ENCODE results near the gene TNC. TPM values are rescaled to one million over a fixed set of nuclear protein-coding genes. Genes with fewer than 3 reads are reported as not detected.

TNC gene
- total RNA-seq, 1 donor from 2014 or later, result not detected

DNA sequence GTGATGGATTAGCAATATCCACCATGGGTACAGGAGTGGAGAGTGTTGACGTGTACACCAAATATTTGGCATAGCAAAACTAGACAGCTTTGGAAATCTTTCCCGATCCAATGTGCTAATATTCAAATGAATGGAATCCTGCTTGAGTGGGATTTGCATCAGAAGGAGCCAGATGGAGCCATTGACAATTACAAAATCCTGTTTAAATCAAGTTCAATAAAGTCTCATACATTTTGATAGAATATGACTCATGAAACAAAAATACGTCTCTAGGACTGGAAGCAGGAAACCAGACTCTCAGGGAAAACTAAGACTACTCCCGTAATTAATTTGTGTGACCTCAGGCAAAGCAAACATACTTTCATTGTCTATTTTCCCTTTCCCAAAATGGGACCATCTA lies 13.0 kb downstream of the TNC start:
- intact Hi-C loops (cut with micrococcal nuclease), result no loop called here

DNA sequence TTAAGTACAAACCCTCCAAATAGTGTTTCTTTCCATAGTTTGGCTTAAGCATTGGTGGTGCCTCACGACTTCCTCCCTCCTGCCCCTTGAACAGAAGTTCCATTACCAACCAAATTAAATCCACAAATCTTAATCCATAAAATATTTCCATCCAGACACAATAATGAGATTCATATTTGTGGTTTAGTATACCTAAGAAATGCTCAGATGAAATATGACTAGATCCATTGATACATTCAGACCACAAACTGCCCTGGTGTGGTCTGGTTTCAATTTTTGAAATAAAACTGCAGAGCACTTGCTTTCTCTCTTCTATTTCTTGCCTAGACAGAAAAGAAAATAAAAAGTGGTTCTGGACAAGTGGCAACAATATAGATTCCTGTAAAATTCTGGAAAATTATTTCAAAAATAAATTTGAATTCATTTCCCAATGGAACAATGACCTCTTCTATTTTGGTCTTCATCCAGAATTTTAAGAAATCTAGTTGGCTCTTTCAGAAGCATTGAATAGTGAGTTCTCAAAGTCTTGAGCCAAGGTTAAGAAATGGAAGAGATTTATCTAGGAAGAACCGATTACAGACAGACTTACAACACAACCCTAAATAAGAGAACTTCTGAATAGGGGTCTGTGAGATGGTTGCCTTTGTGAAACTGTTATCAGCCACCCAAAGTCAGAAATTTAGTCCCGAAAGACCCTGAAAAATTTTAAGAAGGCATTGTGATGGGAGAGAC lies 14.0 kb downstream of the TNC start:
- intact Hi-C loops (cut with micrococcal nuclease), result no loop called here

DNA sequence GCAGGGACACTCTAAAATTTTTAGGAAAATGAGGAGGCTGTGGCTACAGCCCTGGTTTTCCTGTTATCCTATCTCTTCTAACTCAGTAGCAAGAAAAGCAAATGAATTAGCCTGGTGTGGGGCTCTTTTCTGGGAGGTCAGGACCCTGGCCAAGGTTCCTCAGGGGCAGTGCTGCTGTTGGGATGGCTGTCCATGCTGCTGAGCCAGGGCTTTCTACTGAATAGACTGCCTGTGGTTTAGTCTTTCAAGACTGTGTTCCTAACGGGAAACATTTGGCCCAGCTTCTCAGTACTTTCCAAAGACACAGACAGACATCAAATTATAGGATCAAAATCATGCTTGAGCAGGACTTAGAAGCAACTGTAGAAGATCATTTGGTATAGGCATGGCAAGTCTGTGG lies 18.1 kb downstream of the TNC start:
- intact Hi-C loops (cut with micrococcal nuclease), result no loop called here

DNA sequence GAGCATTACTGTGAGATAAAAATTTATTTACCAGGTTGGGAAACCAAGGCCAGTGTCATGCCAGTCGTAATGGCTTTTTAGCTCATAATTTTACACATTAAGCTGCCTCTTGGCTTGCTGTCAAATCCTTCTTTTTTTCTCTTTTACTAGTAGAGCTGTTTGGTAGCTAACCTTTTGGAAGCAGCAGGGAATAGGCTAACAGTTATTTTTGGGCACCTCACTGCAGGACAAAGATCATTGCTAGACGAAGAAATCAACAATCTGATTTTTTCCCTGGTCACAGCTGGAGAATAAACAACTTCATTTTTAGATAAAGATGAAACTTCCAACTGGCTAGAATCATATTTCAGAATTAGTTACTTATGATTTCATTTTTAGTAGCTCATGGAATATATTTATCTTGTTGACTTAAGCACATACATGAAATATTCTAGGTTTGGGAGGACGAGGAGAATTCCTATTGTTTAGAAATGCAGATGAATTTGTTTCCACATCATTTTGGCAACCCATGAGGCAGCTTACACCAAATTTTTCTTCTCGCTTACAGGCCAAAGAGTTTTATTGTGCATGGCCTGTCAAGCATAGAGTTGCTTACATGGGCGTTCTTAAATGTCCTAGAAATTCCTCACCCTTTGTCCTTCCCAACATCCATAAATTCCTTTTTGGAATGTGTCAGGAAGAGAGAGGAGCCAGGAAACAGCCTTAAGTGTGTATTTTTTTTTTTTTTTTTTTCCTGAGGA lies 19.6 kb downstream of the TNC start:
- intact Hi-C loops (cut with micrococcal nuclease), result no loop called here

DNA sequence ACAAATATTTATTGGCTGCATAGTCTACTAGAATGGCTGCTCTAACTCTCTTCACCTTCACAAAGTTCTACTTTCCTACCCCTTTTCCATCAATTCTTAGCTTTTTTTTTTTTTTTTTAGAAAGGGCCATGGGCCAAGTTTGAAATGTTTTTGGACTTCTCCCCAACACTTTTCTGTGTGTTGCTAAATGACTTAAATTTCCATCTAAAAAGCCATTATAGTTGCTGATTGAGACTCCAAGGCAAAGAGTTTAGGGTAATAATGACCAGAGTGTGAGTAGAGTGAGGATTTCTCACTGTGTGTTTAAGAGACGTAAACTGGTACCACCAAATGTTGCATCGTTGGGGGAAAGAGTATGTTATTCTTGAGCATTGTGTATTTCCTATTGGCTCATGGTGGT lies 24.4 kb downstream of the TNC start:
- intact Hi-C loops (cut with micrococcal nuclease), result no loop called here

DNA sequence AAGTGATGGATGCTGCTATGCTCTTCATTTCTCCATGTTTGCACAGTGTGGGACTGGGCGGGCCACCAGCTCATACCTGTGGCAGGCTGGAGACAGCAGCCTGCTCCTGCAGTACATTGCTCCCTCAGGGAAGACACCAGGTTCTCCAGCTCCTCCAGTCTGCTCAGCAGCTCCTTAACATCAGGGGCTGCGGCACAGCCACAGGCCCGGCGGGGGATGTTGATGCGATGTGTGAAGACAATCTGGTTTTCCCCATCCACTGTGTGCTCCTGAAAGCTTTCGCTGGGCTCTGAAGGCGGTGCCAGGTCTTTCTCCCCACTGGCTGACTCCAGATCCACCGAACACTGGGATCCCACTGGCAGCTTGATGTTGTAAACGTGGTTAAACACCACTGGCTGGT lies 27.5 kb downstream of the TNC start:
- intact Hi-C loops (cut with micrococcal nuclease), result no loop called here

DNA sequence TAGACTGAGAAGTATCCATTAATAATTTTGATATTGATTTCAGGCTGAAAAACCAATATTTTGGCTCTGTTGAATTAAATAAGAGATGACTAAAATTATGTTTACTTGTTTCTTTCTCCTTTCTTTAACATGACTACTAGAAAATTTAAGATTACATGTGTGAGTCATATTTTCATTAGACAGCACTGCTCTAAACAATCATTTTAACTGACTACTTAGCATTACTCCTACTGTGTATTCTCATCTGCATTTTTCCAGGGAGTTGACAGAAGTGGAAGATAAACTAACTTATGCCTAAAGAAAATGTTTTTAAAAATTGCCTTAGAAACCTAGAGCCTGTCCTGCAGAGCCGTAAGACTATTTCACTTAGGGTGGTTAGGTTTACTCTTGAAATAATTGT lies 29.1 kb downstream of the TNC start:
- intact Hi-C loops (cut with micrococcal nuclease), result no loop called here

DNA sequence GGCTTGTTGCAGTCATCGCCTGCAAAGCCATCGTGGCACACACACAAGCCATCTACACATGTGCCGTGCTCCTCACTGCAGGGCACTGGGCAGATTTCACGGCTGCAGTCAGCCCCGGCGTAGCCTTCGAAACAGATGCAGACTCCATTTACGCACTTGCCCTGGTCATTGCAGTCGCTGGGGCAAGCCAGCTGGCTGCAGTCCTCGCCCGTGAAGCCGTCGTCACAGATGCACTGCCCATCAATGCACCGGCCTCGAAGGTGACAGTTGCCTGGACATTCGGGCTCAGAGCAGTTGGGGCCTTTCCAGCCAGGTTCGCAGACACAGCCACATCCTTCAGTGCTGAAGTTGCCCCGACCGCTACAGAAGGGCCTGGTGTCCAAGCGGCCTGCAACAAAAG lies 31.1 kb downstream of the TNC start:
- intact Hi-C loops (cut with micrococcal nuclease), result no loop called here

DNA sequence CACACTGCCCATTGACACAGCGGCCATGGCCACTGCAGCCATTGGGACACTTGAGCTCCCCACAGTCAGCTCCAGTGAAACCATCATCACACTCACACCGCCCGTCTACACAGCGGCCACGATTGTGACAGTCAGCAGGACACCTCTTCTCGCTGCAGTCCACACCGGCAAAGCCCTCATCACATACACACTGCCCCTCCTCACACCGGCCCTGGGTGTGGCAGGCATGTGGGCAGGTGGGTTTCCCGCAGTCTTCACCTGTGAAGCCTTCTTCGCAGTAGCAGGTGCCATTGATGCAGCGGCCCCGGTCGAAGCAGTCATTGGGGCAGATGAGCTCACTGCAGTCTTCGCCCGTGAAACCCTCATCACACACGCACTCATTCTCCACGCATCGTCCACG lies 31.5 kb downstream of the TNC start:
- intact Hi-C loops (cut with micrococcal nuclease), result no loop called here

DNA sequence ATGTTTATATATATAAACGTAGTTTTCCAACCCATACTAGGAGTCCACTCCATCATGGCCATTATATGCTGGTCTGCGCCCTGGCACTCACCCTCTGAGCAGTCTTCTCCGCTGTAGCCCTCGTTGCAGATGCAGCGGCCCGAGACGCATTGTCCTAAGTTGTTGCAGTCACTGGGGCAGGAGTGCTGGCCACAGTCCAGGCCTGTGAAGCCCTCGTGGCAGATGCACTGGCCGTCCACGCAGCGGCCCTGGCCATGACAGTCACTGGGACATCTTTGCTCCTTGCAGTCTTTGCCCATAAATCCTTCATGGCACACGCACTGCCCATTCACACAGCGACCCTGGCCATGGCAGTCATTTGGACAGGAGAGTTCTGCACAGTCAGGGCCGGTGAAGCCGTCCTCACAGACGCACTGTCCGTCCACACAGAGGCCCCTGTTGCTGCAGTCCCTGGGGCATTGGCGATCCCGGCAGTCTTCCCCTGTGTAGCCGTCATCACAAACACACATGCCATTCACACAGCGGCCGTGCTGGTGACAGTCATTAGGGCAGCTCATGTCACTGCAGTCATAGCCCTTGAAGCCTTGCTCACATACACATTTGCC lies 32.1 kb downstream of the TNC start:
- intact Hi-C loops (cut with micrococcal nuclease), result no loop called here

DNA sequence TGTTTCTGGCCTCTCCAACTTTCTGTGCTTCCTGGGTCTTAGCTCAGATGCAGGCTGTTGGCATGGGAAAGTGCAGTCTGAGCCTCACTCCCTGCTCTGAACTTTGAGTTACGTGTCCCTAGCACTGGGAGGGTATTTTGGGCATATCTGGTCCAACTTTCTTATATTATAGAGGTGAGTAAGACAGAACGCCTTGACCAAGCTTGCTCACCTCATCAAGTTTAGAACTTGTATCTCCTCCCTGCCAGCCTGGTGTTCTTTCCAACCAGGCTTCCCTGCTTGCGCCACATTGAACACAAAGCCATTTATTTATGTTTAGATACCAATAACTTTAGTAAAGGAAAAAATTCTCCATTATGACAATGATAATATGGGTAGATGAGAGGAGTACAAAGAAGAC lies 33.2 kb downstream of the TNC start:
- intact Hi-C loops (cut with micrococcal nuclease), result no loop called here

DNA sequence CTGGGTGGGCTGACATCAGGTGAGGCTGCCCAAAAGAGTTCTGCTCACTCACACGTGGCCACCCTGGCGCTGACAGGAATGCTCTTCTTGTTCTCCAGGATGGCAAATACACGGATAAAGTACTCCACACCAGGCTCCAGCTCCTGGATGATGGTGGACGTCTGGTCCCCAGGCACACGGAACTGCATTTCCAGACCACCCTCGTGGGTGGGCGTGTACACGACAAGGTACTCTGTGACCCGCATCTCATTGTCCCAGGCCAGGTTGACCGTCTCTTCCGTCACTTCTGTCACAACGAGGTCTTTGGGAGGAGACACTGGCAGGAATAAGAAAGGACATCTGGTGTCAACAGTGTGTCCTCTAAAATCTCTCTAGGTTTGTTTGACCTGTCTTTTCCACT lies 33.8 kb downstream of the TNC start:
- intact Hi-C loops (cut with micrococcal nuclease), result no loop called here

DNA sequence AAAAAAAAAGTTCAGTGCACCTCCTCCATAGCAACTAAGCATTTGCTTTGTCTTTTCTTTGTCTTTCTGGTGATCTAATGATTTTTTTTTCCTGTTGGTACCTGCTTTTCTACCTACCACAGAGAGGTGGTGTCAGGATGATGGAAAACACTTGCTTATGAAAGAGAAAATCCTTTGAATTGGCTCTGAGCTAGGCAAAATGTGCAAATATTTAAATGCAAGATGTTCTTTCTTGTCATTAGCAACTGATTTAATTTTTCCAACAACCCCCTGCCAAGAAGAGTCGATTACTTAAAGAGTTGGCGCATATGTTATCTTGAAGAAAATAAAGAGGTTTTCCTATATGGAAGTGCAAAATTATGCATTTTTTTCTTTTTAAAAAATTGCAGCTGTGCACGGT lies 37.7 kb downstream of the TNC start:
- intact Hi-C loops (cut with micrococcal nuclease), result no loop called here

DNA sequence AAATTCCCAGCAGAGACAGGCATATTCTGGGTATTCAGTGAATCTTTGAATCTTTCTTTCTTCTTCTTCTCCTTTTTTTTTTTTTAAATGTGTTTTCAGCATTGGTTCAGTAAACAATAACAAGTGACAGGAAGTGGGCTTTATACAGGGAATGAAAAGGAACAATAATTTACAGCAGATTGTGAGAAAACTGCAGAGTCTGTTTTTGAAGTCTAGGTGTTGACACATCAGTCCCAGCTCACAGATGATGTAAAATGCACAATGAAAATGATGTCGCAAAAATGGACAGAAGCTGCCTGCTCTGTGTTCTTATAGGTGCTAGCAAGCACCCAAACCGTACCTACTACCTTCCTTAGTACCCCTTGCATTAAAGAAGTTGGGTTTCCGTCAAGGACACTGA lies 38.8 kb downstream of the TNC start:
- intact Hi-C loops (cut with micrococcal nuclease), result no loop called here

DNA sequence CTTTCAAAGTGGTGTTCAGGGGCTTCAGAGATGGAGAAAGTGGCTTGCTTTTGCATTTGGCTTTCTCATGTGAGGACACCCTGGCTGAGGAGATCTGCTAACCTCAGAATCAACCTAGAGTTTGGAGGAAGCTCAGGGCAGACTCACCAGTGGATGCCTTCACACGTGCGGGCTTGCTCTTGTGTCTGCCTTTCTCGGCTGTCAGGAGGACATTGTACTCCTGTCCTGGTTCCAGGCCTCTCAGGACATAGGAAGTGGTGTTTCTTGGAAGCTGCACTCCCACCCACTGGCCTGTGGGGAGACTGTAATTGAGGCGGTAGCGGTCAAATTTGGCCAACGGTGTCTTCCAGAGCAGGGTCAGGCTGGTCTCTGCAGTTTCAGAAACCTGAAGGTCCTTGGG lies 44.5 kb downstream of the TNC start:
- intact Hi-C loops (cut with micrococcal nuclease), result no loop called here

DNA sequence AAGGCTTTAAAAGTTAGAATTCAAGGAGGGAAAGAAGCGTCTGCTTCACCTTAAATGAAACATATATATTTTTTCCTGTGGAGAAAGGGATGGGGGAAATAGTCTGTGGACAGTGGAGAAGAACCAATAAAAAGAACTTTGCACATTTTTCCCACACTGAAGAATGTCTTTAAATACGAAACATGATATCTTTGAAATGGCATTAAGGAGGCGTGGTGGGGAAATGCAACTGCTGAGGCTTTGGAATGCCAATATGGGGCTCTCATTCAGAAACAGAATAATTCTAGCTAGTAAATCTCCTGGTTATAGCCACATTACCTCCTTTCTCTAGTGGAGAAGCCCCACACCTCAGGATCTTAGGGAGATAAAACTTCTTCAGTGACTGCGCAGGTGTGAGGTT lies 46.8 kb downstream of the TNC start:
- intact Hi-C loops (cut with micrococcal nuclease), result no loop called here

DNA sequence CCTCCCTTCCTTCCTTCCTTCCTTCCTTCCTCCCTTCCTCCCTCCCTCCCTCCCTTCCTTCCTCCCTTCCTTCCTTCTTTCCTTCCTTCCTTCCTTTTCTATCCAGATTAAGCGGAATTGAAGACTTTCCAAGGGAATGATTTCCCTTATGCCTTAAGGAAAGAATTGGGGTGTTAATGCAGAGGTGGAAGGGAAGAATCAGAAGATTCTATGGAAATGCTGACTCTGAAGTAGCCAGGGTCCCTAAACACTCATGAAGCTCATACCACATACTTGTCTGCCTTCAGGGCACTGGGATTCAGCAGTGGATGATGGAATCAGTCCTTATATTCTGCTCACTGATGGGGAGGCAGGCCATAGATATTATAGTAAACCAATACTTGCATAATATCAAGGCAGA lies 48.2 kb downstream of the TNC start:
- intact Hi-C loops (cut with micrococcal nuclease), result no loop called here

DNA sequence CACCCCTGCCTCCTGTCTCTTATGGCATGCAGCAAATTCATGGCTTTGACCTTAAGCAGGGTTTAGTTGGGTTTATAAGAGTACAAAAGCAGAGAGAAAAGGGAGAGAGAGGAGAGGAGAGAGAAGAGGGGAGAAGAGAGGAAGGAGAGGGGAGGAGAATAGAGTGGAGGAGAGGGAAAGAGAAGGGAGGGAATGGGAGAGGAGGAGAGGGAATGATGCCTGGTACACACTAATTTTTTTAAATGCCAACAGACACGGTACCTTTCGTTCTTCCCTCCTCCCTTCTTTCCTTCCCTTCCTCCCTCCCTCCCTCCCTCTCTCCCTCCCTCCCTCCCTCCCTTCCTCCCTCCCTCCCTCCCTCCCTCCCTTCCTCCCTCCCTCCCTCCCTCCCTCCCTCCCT lies 48.7 kb downstream of the TNC start:
- intact Hi-C loops (cut with micrococcal nuclease), result no loop called here

DNA sequence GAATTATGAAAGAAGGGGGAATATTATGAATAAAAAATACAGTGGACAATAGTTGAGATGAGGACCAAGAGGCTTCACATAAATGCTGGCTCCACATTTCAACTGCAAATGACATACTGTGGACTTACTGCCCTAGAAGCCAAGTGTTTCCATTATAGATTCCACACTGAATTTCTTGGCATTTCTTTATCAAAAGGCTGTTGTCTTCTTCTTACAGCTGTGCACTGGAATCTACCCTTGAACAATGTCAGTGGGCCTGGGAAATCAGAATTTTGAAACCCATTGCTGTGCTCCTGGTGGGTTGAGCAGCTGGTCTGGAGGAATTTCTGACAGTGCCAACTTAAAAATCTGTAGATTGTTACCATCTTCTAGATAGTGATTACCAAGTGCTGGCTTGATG lies 49.9 kb downstream of the TNC start:
- intact Hi-C loops (cut with micrococcal nuclease), result no loop called here

DNA sequence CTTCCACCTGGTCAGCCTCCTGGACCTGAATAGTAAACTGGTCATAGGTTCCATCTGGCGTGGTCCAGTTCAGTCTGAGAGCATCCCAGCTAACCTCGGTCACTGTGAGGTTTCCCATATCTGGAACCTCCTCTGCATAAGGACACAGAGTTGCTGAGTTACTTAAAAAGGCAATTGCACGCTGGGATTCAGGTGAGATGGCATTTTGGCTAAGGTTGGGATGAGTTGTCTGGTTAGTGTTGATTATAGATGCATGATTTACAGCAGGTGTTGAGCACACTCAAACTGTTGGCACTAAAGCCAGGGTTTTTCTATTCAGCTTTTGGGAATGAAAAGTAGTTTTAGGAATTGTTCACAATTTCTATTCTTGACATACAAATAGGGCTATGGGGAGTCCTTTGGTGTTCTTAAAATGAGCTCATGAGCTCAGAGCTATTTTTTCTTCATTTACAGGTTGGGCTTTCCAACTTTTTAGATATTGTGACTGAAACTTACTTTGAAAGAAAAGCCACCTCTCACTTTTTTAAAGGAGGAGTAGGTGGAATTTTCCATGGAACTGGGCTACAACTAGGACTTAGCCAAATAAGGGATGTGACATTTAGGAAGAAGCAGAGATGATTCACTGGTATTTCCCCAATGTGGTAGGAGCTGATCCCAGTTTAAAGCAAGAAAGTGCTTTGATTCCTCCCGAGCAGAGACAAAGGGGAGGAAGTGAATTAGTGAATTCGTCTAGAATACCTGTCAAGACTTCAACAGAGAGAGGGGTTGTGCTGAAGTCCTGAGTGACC lies 54.7 kb downstream of the TNC start:
- intact Hi-C loops (cut with micrococcal nuclease), result no loop called here

DNA sequence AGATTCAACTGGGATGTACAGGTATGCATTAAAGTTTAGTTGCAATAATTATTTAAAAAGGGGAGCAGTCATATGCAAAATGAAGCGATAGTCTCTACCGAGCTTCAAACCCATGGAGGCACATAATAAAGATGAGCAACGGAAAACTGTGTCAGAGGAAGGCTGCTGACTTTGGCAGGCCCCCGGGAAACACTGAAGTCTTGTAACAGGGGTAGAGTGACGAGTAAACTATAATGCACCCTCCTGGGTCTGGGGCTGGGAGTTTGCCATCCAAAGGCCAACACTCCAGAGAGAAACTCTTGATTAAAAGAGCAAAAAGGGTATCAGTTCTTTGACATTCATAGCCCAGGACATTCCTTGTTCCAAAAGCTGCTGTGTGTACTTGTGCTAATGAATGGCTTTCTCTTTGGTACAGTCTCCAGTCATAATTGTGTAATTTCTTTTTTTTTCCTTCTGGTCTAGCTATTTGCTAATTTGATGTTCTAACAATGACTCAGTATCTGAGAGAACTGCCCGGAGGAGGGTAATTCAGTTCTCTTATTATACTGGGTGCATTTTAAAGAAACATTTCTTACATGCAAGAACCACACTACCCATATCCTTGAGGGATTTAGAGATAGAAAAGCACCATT lies 59.2 kb downstream of the TNC start:
- intact Hi-C loops (cut with micrococcal nuclease), result no loop called here

DNA sequence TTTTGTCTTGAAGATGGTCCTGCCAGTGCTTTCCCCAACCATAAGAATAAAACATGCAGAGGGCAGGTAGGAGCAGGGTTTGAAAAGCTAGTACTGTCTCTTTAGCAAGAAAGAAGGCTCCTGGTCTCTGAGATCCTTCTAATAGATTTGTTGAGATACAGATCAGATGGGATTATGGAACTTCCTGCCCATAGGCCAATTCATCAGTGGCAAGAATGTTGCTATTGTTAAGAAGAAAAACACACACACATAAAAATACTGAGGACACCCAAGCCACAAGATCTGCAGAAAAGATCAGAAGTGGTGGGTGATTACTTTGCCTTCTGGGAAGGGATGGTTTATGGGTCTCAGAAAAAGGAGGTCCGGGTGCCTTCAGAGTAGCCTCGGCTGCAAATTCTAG lies 59.8 kb downstream of the TNC start:
- intact Hi-C loops (cut with micrococcal nuclease), result no loop called here
